IPS-11a (cell line): ENCODE data around the gene FAM118A.
A peak's percentile ranks its signal among the peaks of the same experiment; 100 is the strongest.
"Not testable (repeated sequence)": the region's sequence is repeated elsewhere in the genome, so short reads cannot be mapped to it uniquely, and the experiment has no call there.

Experiments used
- H3K4me3 ChIP-seq: one replicate; pipeline ENCODE4 v1.5.1; 2013; ENCODE audit warnings: low read depth, low read length, control low read depth

The FAM118A gene

GRCh38 chr22:45308957-45309421, 745 bp upstream of the FAM118A start:
- H3K4me3 ChIP-seq = peak overlapping the region; percentile 45

- H3K4me3 ChIP-seq = peak overlapping the region; percentile 73
Observed at GRCh38 chr22:45310331-45310976, 720 bp downstream of the FAM118A start.

- H3K4me3 ChIP-seq = peak overlapping the region; percentile 73
Observed at GRCh38 chr22:45310977-45311531, 1.3 kb downstream of the FAM118A start.

GRCh38 chr22:45312415-45312814, 2.7 kb downstream of the FAM118A start:
- no peak overlapping the region for H3K4me3 ChIP-seq

- H3K4me3 ChIP-seq = no peak overlapping the region
Observed at GRCh38 chr22:45312856-45313255, 3.1 kb downstream of the FAM118A start.

GRCh38 chr22:45314054-45314721, 4.5 kb downstream of the FAM118A start:
- H3K4me3 ChIP-seq = no peak overlapping the region

- H3K4me3 ChIP-seq = no peak overlapping the region
Observed at GRCh38 chr22:45314786-45315185, 5.1 kb downstream of the FAM118A start.

GRCh38 chr22:45316796-45317526, 7.2 kb downstream of the FAM118A start:
- H3K4me3 ChIP-seq = no peak overlapping the region

- no peak overlapping the region for H3K4me3 ChIP-seq
Observed at GRCh38 chr22:45317551-45318167, 7.9 kb downstream of the FAM118A start.

GRCh38 chr22:45318168-45318557, 8.4 kb downstream of the FAM118A start:
- H3K4me3 ChIP-seq = no peak overlapping the region

GRCh38 chr22:45318558-45319323, 9.0 kb downstream of the FAM118A start:
- no peak overlapping the region for H3K4me3 ChIP-seq

GRCh38 chr22:45319324-45319685, 9.6 kb downstream of the FAM118A start:
- H3K4me3 ChIP-seq = no peak overlapping the region

- H3K4me3 ChIP-seq = no peak overlapping the region
Observed at GRCh38 chr22:45320357-45320976, 10.7 kb downstream of the FAM118A start.

GRCh38 chr22:45321827-45322226, 12.1 kb downstream of the FAM118A start:
- H3K4me3 ChIP-seq = no peak overlapping the region

- no peak overlapping the region for H3K4me3 ChIP-seq
Observed at GRCh38 chr22:45322873-45323525, 13.3 kb downstream of the FAM118A start.

- H3K4me3 ChIP-seq = no peak overlapping the region
Observed at GRCh38 chr22:45323695-45324094, 14.0 kb downstream of the FAM118A start.

GRCh38 chr22:45324311-45324711, 14.6 kb downstream of the FAM118A start:
- no peak overlapping the region for H3K4me3 ChIP-seq

- H3K4me3 ChIP-seq = not testable (repeated sequence)
Observed at GRCh38 chr22:45328261-45328660, 18.5 kb downstream of the FAM118A start.

- no peak overlapping the region for H3K4me3 ChIP-seq
Observed at GRCh38 chr22:45328822-45329529, 19.2 kb downstream of the FAM118A start.
